Cardiac fibroblast (primary cell): ENCODE measurements around the gene PRPS2.
A peak's percentile ranks its signal among the peaks of the same experiment; 100 is the strongest.

Experiments
- DNase-seq, 2 donors: peaks; one replicate each; pipeline versions ENCODE4 v3.0.0 to v3.0.0-alpha.2; 2010; ENCODE audit warnings: low read depth in 2 of 2
- H3K4me3 ChIP-seq, 2 donors: replicated peaks in 1 of 2; 1 replicate in 1 of 2; 2 replicates in 1 of 2; pipeline ENCODE4 v1.5.1; 2011; ENCODE audit warnings: low read depth in 2 of 2, low read length in 2 of 2, mild to moderate bottlenecking in 2 of 2, moderate library complexity in 1 of 2
- CTCF ChIP-seq: IDR thresholded peaks from one replicate; pipeline ENCODE4 v1.5.1; 2011; ENCODE audit warnings: low read depth, mild to moderate bottlenecking, low read length, inconsistent platforms

Gene PRPS2

GRCh38 chrX:12825801-12826200, 34.6 kb downstream of the PRPS2 start:
- TF ChIP-seq CTCF, result no peak
- peak; percentile 1 to 15 for DNase-seq

GRCh38 chrX:12843061-12843667, 52.0 kb downstream of the PRPS2 start:
- H3K4me3 ChIP-seq, result no peak overlapping the region
- TF ChIP-seq CTCF, result no peak
- no peak for DNase-seq

More at GRCh38 chrX:12825801-12826200, 34.6 kb downstream of the PRPS2 start:
- H3K4me3 ChIP-seq, result no peak overlapping the region

GRCh38 chrX:12843668-12844279, 52.6 kb downstream of the PRPS2 start:
- DNase-seq, result no peak
- H3K4me3 ChIP-seq, result no peak overlapping the region
- TF ChIP-seq CTCF, result no peak

GRCh38 chrX:12844319-12844718, 53.1 kb downstream of the PRPS2 start:
- no peak for DNase-seq
- no peak for TF ChIP-seq CTCF
- H3K4me3 ChIP-seq, result no peak overlapping the region

- DNase-seq, result peak; percentile 3 to 41
- TF ChIP-seq CTCF, result no peak
- no peak overlapping the region for H3K4me3 ChIP-seq
Measured at GRCh38 chrX:12865359-12865758, 74.1 kb downstream of the PRPS2 start.

GRCh38 chrX:12866451-12867377, 75.5 kb downstream of the PRPS2 start, which contains the start of gene TLR7:
Gene TLR7 (plus strand): TSS chrX:12867072. CDS start chrX:12867579, 507 bp downstream.
- TF ChIP-seq CTCF, result no peak
- no peak within 1 kb of the TSS for H3K4me3 ChIP-seq
- no peak for DNase-seq
